MM.1S (cell line): ENCODE data around the gene FAM234B.

ENCODE experiments used
- DNase-seq: peaks from one replicate; pipeline ENCODE4 v3.0.0-alpha.2; 2015
- H2AFZ ChIP-seq: fragments of 300-600 bp; sonication (generic); 2 replicates; pipeline ENCODE4 v1.6.0; 2016; ENCODE audit warnings: antibody characterized with exemption, low read length
- H3F3A ChIP-seq: fragments of 300-600 bp; sonication (generic); 2 replicates; pipeline ENCODE4 v1.6.1; 2016; ENCODE audit warnings: mild to moderate bottlenecking, antibody characterized with exemption, low read length, moderate library complexity, mixed read lengths; ENCODE audit not compliant: insufficient read depth
- H3K27ac ChIP-seq: fragments of 300-600 bp; sonication (generic); 2 replicates; pipeline ENCODE4 v1.5.1; 2016; ENCODE audit warnings: mild to moderate bottlenecking, low read length
- H3K27me3 ChIP-seq: fragments of 300-600 bp; sonication (generic); replicated peaks from 2 replicates; pipeline ENCODE4 v1.6.0; 2016; ENCODE audit warnings: low read length; ENCODE audit not compliant: insufficient read depth
- H3K36me3 ChIP-seq: fragments of 300-600 bp; sonication (generic); replicated peaks from 2 replicates; pipeline ENCODE4 v1.6.1; 2016; ENCODE audit warnings: mild to moderate bottlenecking, low read length, mixed read lengths; ENCODE audit not compliant: insufficient read depth
- H3K4me1 ChIP-seq: fragments of 300-600 bp; sonication (generic); 2 replicates; pipeline ENCODE4 v1.6.1; 2016; ENCODE audit warnings: low read length, mixed read lengths
- H3K4me2 ChIP-seq: fragments of 300-600 bp; sonication (generic); 2 replicates; pipeline ENCODE4 v1.6.0; 2016; ENCODE audit warnings: low read depth, low read length
- H3K4me3 ChIP-seq: fragments of 300-600 bp; sonication (generic); 2 replicates; pipeline ENCODE4 v1.5.1; 2016; ENCODE audit warnings: low read length, mixed read lengths
- H3K79me2 ChIP-seq: fragments of 300-600 bp; sonication (generic); 2 replicates; pipeline ENCODE4 v1.6.1; 2016; ENCODE audit warnings: mixed run types, low read length, mixed read lengths
- H3K9ac ChIP-seq: fragments of 300-600 bp; sonication (generic); 2 replicates; pipeline ENCODE4 v1.6.1; 2016; ENCODE audit warnings: low read length, mixed read lengths
- H3K9me2 ChIP-seq: fragments of 300-600 bp; sonication (generic); replicated peaks from 2 replicates; pipeline ENCODE4 v1.6.1; 2016; ENCODE audit warnings: mild to moderate bottlenecking, low read length, mixed read lengths; ENCODE audit not compliant: insufficient read depth
- H3K9me3 ChIP-seq: fragments of 300-600 bp; sonication (generic); replicated peaks from 2 replicates; pipeline ENCODE4 v1.6.1; 2016; ENCODE audit warnings: mild to moderate bottlenecking, low read length, mixed read lengths; ENCODE audit not compliant: insufficient read depth
- H4K20me1 ChIP-seq: fragments of 300-600 bp; sonication (generic); 2 replicates; pipeline ENCODE4 v1.6.1; 2016; ENCODE audit warnings: mild to moderate bottlenecking, low read length, moderate library complexity, mixed read lengths; ENCODE audit not compliant: insufficient read depth
- EZH2 ChIP-seq: fragments of 300-600 bp; sonication (generic); optimal IDR thresholded peaks from 2 replicates; pipeline ENCODE3; 2017; ENCODE audit warnings: low read depth, mild to moderate bottlenecking, antibody characterized with exemption, low read length, mixed read lengths
- EZH2phosphoT487 ChIP-seq: fragments of 300-600 bp; sonication (generic); IDR thresholded peaks from 2 replicates; pipeline ENCODE4 v1.6.1; 2018; ENCODE audit warnings: antibody characterized with exemption, low read length
- TF ChIP-seq, protein P1 (sequence below): fragments of 300-600 bp; sonication (generic); IDR thresholded peaks from 2 replicates; pipeline ENCODE4 v1.5.1; 2016; ENCODE audit warnings: antibody characterized with exemption, low read length, mixed read lengths

Gene FAM234B

GRCh38 chr12:13004361-13004760 lies 39.8 kb upstream of the FAM234B start:
- TF ChIP-seq EZH2 (no peak), EZH2phosphoT487 (no peak)
- TF ChIP-seq, protein P1, sequence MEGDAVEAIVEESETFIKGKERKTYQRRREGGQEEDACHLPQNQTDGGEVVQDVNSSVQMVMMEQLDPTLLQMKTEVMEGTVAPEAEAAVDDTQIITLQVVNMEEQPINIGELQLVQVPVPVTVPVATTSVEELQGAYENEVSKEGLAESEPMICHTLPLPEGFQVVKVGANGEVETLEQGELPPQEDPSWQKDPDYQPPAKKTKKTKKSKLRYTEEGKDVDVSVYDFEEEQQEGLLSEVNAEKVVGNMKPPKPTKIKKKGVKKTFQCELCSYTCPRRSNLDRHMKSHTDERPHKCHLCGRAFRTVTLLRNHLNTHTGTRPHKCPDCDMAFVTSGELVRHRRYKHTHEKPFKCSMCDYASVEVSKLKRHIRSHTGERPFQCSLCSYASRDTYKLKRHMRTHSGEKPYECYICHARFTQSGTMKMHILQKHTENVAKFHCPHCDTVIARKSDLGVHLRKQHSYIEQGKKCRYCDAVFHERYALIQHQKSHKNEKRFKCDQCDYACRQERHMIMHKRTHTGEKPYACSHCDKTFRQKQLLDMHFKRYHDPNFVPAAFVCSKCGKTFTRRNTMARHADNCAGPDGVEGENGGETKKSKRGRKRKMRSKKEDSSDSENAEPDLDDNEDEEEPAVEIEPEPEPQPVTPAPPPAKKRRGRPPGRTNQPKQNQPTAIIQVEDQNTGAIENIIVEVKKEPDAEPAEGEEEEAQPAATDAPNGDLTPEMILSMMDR, result no peak

DNA sequence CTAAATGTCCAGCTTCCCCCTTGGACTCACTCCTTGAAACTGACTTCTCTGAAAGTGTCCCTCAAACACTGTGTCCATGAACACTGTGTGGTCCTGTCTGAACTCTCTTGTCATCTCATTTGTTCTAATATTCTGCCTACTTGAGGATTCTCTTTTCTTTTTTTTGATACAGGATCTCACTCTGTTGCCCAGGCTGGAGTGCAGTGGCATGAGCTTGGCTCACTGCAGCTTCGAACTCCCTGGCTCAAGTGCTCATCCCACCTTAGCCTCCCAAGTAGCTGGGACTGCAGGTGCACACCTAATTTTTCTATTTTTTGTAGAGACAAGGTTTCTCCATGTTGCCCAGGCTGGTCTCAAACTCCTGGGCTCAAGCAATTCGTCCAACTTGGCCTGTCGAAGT lies 39.2 kb upstream of the FAM234B start:
- TF ChIP-seq, protein P1, result no peak
- TF ChIP-seq EZH2 (no peak), EZH2phosphoT487 (no peak)
- Histone ChIP-seq H3K4me2 (no peak overlapping the region), H2AFZ (no peak overlapping the region), H3K9ac (no peak overlapping the region), H3K27ac (no peak overlapping the region), H3F3A (peaks cover 8% of the 10 kb centered on the region), H3K79me2 (no peaks in the 10 kb centered on the region), H3K4me3 (no peak overlapping the region), H3K36me3 (no peaks in the 10 kb centered on the region), H4K20me1 (no peaks in the 10 kb centered on the region), H3K9me2 (no peaks in the 10 kb centered on the region), H3K9me3 (no peaks in the 10 kb centered on the region), H3K27me3 (no peaks in the 10 kb centered on the region), H3K4me1 (0 out of 2 replicates have a peak, but pooled peaks cover 3% of the 10 kb centered on the region)
- no peak for DNase-seq

More at GRCh38 chr12:13004361-13004760, 39.8 kb upstream of the FAM234B start:
- H3K9ac ChIP-seq, result no peak overlapping the region
- no peaks in the 10 kb centered on the region for H3K9me2 ChIP-seq
- peaks cover 5% of the 10 kb centered on the region for H3K79me2 ChIP-seq
- no peak overlapping the region for H2AFZ ChIP-seq
- no peak for DNase-seq
- H3K9me3 ChIP-seq, result no peaks in the 10 kb centered on the region
- H3K27ac ChIP-seq, result no peak overlapping the region
- H3K36me3 ChIP-seq, result no peaks in the 10 kb centered on the region
- H3K4me1 ChIP-seq, result peaks cover 7% of the 10 kb centered on the region; the same call in 1 of the 2 replicates
- no peaks in the 10 kb centered on the region for H3K27me3 ChIP-seq
- no peak overlapping the region for H3K4me2 ChIP-seq
- H3F3A ChIP-seq, result peaks cover 8% of the 10 kb centered on the region
- no peaks in the 10 kb centered on the region for H4K20me1 ChIP-seq
- H3K4me3 ChIP-seq, result no peak overlapping the region

GRCh38 chr12:13005649-13006048 lies 38.5 kb upstream of the FAM234B start:
- H3K4me3 ChIP-seq, result no peak overlapping the region
- H3K79me2 ChIP-seq, result no peaks in the 10 kb centered on the region
- no peak overlapping the region for H2AFZ ChIP-seq
- no peak overlapping the region for H3K9ac ChIP-seq
- no peak overlapping the region for H3K4me2 ChIP-seq
- H3K27me3 ChIP-seq, result no peaks in the 10 kb centered on the region
- H3K27ac ChIP-seq, result no peak overlapping the region
- no peaks in the 10 kb centered on the region for H3K9me2 ChIP-seq
- H3K36me3 ChIP-seq, result no peaks in the 10 kb centered on the region
- 0 out of 2 replicates have a peak, but pooled peaks cover 3% of the 10 kb centered on the region for H3K4me1 ChIP-seq
- DNase-seq, result no peak
- H3F3A ChIP-seq, result peaks cover 5% of the 10 kb centered on the region
- H4K20me1 ChIP-seq, result no peaks in the 10 kb centered on the region
- no peaks in the 10 kb centered on the region for H3K9me3 ChIP-seq
- TF ChIP-seq EZH2phosphoT487 (no peak), EZH2 (no peak)
- TF ChIP-seq, protein P1, result no peak
